Measurements from ENCODE around the gene RXRA.

RXRA gene

DNA sequence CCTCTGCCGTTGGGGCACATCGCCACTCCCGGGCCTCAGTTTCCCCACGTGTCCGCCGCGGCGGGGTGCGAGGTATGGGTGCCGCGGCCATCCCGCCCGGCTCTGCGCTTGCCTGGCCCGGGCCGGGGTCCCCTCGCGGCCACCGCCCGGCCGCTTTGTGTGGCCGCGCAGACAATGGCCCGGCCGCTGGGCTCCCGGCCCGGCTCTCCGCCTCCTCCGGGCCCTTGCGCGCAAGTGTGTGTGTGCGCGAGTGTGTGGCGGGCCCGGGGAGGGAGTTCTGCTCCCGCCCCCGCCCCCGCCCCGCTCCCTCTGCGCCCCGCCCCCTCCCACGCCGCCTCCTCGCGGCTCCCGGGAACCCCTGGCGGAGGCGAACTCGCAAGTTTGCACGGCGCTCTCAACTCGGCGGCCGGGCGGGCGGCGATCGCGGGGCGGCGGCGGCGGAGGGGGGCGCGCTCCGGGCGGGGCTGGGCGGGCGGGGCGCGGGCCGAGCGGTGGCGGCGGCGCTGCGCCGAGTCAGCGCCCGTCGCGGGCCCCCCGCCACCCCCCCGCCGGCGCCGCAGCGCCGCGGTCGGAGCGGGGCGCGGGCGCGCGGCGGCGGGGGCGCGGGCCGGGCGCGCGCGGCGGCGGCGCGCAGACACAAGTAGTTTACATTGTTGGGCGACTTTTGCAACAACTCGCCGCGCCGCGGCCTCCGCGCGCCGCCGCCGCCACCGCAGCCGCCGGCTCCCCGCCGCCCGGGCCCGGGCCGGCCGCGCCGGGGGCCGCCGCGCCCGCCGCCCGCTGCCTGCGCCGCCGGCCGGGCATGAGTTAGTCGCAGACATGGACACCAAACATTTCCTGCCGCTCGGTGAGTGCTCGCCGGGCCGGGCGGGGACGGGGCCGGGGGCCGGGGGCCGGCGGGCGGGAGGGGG lies at the start of gene RXRA:
Gene RXRA (plus strand): TSS at position 643 of the 911 bp plus-strand sequence. CDS start 177 bp downstream, at position 820.
- DNase-seq: peak; percentile 38

DNA sequence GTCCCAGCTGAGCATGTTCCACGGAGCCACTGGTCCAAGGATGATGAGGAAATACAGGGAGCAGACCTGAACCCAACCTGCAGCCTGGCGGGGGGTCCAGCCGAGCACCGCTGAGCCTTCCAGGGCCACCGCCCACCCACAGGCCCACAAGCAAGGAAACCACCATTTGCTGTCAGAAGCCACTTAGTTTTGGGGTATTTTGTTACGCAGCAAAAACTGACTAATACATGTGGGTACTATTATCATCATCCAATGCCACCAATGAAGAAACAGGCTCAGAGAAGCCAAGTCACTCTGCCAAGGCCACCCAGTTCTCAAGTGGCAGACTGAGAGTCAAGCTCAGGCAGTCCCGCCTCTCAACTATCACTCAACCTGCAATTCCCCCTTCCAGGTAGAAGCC lies 48.0 kb upstream of the RXRA start:
- DNase-seq: no peak

DNA sequence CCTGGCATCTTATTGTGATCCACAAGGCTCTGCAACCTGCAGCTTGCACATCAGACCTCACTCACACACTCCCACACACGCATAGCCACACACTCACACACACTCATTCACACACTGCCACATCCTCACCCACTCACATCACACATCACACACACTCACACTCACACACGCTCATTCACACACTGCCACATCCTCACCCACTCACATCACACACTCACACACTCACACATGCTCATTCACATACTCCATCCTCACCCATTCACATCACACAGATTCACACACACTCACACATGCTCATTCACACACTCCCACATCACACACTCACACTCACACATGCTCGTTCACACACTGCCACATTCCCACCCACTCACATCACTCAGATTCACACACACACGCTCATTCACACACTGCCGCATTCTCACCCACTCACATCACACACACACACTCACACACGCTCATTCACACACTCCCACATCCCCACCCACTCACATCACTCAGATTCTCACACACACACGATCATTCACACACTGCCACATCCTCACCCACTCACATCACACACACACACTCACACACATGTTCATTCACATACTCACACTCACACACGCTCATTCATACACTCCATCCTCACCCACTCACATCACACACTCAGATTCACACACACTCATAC lies 47.1 kb upstream of the RXRA start:
- no peak for DNase-seq

DNA sequence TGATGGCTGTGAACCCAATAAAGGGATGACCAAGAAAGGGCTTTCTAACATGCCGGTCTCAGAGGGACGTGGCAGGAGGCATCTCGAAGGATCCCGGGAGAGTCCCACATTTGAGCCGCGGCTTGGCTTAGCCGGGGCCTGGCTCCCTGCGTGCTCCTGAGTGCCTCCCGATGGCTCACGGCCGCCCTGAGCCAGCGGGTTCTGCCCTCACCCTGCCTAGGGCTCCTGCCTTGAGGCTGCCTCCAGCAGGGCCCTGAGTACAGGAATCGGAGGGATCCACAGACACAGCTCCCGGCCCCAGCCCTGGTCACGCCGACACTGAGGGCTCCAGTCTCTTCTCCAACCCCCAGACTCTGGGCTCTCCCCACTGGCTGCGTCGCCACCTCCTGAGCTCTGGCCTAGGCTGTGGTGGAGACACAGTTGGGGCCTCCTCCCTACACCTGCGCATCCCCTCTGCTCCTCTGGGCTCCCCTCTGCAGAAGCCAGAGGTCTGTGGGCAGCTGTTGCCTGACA lies 44.1 kb upstream of the RXRA start:
- no peak for DNase-seq

DNA sequence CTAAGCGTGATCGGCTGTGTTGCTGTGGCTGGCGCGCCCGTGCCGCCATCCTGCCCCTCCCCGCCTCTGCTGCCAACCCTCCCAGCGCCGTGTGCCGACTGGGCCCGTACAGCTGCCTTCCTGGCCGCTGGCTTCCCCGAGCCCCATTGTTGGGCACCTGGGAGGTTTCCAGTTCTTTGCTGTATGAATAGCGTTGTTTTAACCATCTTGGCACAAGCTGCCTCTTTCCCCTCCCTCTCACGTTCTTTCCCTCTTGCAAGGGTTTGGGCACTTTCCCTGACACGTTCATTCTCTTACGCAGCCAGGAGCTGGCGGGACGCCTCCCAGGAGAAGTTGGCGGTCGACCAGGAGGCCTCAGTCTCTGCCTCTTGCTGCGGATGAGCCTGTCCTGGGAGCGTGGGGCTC lies 43.1 kb upstream of the RXRA start:
- peak; percentile 89 for DNase-seq

DNA sequence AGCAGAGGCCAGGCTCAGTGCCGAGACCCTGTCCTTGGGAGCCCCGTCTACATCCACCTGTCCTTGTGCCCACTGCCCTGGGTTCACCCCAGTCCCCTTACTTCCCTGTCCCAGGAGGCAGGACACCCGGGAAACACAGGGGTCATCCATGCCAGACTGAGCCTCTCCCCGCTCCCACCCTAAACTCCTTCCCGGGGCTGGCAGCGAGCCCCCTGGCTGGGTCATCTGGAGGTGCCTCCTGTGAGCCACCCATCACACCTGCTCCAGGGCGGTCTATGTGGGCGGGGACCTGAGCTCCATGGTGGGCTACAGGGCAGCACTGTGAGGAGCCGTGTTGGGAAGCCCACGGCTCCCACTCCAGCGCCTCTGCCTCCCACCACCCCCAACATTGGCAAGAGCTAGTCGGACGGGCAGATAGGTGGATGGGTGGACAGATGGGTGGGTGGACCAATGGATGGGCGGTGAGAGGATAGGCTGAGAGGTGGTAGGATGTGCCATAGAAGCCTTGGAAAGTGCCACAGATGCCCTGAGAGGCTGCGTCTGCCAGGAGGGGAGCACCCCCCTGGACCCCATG lies 42.5 kb upstream of the RXRA start:
- DNase-seq: no peak

DNA sequence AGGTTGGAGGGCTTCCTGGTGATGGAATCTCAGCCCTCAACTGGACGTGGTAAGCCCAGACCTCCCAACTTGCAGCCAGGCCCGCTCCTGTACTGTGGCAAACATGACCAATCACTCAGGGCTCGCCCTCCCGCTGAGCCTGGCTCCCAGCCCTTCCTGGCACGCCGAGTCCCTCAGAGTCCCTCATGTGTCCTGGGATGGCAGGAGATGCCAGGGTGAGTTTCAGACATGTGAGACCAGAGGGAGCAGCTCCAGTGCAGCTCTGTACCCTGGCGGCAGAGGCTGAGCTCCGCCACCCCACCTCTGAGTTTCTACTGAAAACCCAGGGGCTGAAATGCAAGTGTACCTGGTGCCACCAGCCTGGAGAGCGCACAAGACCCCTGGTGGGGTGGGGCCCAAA lies 42.0 kb upstream of the RXRA start:
- DNase-seq: no peak

DNA sequence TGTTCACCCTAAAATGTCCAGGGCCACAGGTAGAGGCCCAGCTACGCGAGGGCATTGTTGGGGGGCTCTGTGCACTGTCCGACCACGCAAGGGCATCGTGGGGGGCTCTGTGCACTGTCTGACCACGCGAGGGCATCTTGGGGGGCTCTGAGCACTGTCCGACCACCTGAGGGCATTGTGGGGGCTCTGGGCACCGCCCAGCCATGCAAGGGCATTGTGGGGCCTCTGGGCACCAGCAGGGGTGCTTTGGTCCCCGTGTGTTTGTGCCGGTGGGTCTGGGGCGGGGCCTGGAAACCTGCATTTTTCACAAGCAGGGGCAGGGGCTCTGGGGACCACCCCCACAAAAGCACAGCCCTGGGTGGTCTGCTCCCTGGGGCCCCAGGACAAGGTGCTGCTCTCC lies 41.5 kb upstream of the RXRA start:
- no peak for DNase-seq

DNA sequence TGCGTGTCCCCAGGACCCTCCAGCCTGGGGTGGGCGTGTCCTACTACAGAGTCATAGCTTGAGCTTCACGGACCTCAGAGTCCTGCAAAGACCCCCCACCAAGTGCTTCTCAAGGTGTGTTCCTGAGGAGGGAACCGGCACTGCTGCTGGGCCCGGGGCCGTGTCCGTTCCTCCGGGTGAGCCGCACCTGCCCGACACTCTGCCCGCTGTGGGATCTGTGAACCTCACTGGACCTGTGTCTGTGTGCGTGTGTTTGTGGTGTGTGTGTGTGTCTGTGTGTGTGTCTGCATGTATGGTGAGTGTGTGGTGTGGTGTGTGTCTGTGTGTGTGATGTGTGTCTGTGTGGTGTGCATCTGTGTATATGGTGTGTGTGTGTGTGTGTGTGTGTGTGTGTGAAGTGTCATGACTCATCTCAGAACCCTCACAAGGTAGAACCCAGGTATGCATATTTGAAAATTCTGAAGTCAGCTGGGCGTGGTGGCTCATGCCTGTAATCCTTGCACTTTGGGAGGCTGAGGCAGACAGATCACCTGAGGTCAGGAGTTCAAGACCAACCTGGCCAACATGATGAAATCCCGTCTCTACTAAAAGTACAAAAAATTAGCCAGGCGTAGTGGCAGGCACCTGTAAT lies 40.9 kb upstream of the RXRA start:
- DNase-seq: no peak

DNA sequence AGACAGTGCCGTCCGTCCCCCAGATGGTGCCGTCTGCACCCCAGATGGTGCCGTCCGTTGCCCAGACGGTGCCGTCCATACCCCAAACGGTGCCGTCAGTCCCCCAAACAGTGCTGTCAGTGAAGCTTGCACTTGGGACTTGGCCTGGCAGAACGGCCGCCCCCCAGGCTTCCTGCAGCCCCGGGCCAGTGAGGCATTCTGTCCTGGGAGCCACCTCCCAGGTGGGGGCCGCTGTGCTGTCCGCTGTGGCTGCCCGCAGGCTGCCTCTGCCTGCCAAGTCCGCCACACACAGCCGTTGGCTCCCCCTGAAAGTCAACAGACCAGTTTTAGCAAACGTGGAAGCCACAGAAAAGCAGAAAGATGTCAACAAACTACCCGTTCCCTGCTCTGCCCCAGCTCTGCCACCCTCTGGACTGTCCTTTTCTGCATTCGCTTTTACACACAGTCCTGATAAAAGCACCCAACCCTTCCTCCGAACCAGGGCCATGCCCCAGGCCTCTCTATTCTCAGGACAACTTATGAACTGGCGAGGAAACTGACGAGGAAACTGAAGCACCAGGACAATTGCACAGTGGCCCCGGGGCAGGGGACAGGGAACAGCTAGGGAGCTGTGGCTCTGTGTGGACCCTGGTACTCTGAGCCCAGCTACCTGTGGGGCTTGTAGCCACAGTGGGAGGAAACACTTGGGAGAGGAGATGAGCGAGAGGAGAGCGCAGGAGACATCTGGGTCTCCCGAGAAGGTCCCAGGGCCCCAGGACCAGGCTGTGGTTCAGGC lies 39.6 kb upstream of the RXRA start:
- DNase-seq: no peak

DNA sequence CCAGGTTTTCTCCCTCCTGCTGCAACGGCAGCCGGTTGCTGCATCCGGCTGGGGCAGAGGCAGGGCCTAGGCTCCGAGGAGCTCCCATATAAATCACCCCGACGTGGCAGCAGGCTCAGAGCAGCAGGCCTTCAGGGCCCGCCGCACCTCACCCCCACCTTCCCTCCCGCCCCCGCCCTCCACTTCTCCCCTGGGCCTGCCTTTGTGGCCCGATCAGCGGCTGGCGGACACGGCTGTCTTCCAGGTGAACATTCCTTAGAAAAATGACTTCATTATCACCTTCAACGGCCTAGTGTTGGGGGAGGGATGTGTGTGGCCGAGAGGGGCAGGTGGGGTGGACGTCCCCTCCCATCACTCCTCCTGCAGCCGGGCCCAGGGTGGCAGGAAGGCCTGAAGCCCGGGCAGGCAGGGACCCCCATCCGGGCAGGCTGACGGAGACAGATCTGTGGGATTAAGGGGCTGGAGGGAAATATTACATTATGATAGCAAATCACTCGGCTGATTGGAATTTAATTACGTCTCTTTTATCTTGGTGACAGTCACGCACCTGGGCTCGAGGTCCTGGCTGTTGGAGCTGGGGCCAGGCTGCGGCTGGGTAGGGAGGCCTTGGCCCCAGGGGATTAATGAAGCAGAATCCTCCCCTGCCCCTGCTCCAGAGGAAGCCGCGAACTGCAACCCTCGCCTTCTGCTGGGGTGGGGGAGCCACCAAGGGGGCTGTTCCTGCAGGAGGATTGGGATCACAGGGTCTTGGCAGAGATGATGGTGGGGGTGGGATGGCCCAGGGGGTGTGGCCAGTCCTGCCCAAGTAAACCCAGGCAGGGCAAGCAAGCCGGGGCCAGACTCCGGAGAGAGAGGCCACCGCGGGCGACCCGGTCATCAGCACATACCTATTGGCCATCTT lies 38.4 kb upstream of the RXRA start:
- DNase-seq: no peak

DNA sequence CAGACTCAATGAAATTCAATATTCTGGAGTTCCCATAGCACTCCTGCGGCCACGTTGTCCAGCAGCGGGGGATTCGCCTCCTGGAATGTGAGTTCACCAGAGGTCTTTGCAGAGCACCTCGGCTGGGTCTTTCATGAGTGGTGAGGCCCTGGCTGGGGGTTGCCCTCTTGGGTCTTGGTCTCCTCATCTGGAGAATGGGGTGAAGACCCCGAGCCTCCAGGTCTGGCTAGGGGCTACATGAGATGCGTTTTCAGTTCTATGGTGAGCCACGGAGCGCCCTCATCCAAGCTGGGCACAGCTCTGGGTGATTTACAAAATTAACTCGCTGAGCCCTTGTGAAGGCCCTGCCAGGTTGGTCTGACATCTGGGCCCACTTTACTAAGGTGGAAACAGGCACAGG lies 37.5 kb upstream of the RXRA start:
- no peak for DNase-seq

DNA sequence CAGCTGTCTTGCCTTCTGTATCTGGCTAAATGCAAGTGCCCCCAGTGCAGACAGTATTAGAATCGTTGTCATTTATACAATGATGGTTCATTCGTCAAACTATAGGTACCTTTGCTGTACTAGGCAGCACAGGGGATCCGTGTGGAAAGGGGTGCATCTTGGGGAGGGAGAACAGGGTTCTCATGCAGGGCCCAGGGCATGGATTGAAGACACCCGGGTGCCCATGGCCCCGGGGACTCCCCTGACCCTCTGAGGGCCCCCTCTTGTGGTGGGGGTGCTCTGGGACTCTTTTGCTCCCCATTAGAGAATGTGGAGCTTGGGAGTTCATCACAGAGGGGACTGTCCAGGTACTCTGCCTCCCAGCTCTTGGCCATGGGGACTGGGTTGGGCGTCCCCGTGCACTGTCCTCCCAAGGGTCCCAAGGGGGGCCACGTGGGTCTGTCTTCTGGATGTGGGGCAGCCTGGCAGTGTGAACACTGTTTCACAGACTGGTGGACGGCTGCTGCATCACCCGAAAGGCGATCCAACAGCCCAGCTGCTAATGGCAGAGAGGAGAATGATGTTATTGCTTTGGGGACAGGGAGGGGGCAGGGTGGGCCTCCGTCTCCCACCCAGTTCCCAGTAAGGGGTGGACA lies 36.9 kb upstream of the RXRA start:
- DNase-seq: no peak

DNA sequence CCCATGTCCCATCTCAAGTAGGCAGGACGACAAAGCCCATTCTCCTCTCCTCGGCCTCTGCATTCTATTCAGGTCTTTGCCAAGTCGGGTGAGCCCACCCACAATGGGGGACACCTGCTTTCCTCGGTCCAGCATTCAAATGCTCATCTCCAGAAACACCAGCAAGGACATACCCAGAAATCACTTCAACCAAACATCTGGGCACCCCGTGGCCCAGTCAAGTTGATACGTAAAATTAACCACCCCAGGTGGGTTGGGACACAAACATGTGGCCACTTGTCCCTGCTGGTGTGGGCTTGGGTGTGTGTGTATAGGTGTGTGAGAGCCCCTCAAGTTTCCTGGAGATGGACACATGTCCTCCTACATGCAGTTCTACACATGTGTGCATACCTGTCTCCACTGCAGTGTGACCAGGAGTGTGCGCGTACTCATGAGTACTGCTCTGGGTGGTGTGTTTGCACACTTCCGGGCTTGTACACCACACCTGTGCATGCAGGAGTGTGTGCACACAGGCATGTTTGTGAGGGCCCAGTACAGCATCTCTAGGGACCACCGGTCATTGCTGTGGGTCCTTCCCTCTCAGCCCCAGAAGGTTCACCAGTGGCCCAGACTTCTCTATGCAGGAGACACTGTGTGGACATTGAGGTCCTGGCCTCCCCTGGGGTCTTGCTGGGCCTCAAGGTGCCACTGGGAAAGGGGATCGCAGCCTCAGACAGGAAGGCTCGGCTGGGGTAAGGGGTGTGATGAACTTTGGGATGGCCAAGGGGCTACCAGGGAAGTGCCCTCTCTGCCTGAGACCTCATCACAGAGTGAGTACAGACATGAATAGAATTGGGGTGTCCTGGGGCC lies 35.4 kb upstream of the RXRA start:
- no peak for DNase-seq

DNA sequence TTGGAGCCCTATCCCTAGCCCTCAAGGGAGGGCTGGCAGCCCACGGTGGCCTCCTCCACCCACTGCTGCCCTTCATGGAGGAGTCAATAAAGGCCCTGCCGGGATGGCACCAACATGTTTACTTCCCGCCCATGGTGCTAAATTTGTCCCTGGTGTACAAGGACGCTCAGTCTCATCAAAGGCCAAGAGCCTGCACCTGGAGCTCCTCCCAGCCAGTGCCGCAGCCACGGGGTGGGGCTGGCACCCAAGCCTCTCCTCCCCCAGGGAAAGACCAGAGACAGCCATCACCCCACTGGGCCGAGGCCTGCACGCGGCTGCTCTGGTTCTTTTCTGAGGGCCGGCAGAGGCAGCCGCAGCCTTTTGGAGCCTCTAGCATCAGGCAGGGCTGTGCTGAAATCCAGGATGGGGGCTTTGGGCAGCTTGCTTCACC lies 34.8 kb upstream of the RXRA start:
- DNase-seq: no peak

DNA sequence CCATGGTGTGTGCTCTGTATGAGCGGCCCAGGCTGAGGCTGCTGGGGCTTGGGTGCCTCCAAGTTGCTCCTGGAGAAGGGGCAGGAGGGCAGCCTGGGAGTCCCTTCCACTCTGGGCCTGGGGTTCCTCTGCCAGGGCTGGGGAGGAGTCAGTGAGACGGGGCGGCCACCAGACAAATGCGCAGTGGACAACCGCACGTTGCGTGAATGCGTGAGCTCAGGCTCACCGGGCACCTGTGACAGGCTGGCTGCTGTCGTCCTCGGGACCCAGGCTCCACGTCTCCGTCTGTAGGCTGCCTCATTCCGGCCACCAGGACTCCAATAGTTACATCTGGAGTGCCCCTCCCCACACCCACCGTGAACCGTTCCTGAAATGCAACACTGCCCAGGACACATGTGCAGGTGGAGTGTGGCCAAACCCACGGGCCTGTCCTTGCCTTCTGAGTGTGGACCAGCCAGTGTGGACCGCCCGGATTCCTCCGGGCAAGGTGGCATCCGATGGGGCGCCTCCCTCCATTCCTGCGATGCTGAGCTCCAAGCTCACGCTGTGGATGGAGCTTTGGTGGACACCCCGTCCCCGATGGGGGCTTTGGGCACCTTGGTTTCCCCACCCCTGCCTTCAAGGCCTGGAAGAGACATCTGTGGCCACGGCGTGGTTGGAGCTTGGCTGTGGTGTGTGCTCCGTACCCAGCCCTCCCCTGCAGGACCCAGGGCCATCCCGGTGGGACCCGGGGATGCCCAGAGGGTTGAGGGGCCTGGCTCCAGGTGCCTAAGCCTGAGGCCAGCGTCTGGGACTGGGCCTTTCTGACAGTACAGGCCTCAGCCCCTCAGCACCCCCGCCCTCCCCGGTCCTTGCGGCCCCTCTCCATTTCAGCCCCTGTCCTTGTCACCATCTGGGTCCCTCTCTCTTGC lies 34.0 kb upstream of the RXRA start:
- DNase-seq: no peak

DNA sequence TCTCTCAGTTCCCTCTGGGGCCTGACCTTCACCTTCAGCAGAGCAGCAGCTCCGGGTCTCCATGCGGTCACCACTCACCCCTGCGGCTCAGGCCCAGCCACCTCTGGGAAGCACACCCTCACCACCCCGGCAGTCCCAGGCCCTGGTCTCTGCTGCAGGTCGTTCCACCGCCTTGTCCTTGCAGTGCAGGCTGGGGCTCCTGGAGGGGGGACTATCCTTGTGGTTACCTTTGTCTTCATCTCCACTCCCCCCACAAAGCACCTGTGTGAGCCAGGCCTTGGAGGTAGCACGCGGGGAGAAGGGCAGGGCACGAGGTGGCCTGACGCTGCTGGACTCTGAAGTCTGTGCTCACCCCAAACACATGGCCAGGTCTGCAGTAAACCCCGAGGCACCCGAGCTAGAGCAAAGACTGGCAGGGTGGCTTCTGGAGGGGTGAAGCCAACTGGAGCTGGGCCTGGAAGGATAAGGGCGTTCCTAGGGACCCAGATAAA lies 33.2 kb upstream of the RXRA start:
- DNase-seq: no peak

DNA sequence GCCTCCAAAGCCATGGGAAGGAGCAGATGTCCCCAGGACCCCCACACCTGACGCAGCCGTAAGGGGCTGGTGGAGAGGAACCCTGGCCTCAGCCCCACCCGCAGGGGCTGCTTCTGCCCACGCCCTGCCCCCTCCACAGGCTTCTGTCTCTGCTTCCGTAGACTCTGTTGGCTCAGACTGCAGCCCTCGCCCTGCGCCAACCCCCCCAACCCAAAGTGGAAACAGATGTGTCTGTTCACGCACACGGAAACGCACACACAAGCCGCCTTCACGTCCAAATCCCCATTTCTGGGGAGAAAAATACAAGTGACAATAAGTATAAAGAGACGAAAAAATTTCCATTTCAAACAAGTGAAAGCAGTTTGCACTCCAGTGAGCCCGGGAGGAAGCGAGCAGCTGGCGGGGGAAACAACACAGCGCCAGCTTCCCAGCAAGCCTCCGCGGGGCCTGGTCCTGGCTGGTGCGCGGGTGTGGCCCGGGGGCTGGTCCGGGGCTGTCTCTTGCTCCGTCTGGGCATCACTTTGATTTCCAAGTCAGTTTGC lies 32.6 kb upstream of the RXRA start:
- DNase-seq: no peak
